Kasumi-1 (cell line): ENCODE results near the gene VWC2L.

Experiments used
- DNase-seq, 2 experiments: peaks; one replicate each; lab custom pipeline; 2025; lab: John Stamatoyannopoulos, UW

The VWC2L gene

GRCh38 chr2:214593727-214594126, 182.9 kb downstream of the VWC2L start:
- DNase-seq: no peak

- DNase-seq: no peak
These were observed 191.2 kb downstream of the VWC2L start for GRCh38 chr2:214601852-214602633.

GRCh38 chr2:214604861-214605260, 194.0 kb downstream of the VWC2L start:
- DNase-seq: no peak

GRCh38 chr2:214607051-214607450, 196.2 kb downstream of the VWC2L start:
- DNase-seq: no peak

GRCh38 chr2:214611015-214611414, 200.2 kb downstream of the VWC2L start:
- no peak for DNase-seq

- no peak for DNase-seq
These were observed 213.4 kb downstream of the VWC2L start for GRCh38 chr2:214624166-214624760.

GRCh38 chr2:214628091-214628490, 217.2 kb downstream of the VWC2L start:
- no peak for DNase-seq
